ENCODE data around the gene MOCS1. TPM values are rescaled to one million over a fixed set of nuclear protein-coding genes. Genes with fewer than 3 reads are reported as not detected.

MOCS1 gene
- total and polyA plus RNA-seq, 9 of the 15 experiments (the other 6 are each of a cell fraction or from before 2014, with no cell fraction given), result 0.69 to 12.7 (median 8.7) TPM

GRCh38 chr6:39941138-39941537 is 6.9 kb upstream of the MOCS1 start:
- H3K79me2 ChIP-seq (ENCODE audit: control insufficient read depth, insufficient read depth, low read length), result no peaks in the 10 kb centered on the region
- 10% methylated on average over 6 of the region's 6 CpGs for WGBS (ENCODE audit: insufficient coverage, low coverage, missing lambda C conversion rate)
- no peaks in the 10 kb centered on the region for H3K9me1 ChIP-seq (ENCODE audit: control insufficient read depth, insufficient read depth, low read length)
- DNase-seq (ENCODE audit: extremely low read depth in 1 of 4, low spot score in 3 of 4), result no peak
- in situ Hi-C loops (cut with MboI), result no loop called here
- POLR2A ChIA-PET, result interaction anchor here (1.2 to 1.3 kb wide), 2 partner anchors 8 to 19 kb away, joined by 3 to 4 read pairs; no protein-coding TSS in a partner anchor
- H3K9me3 ChIP-seq (replicated peaks; ENCODE audit: control insufficient read depth, insufficient read depth, low read depth, low read length), result no peaks in the 10 kb centered on the region
- no peaks in the 10 kb centered on the region for H4K20me1 ChIP-seq (replicated peaks; ENCODE audit: control insufficient read depth, insufficient read depth, low read length)
- no peak overlapping the region for H3K9ac ChIP-seq (ENCODE audit: insufficient read depth in 1 of 2, low read depth in 2 of 2, low read length in 2 of 2)
- TF ChIP-seq GTF2E2 (tag; IDR thresholded peaks at IDR 0.05), result 0 out of 2 replicates have a peak, but pooled peaks have one; percentile 28
- TF ChIP-seq RBM15 (IDR thresholded peaks at IDR 0.05; ENCODE audit: insufficient read depth, low read length), result no peak
- no peak for ATAC-seq
- no peak overlapping the region for H3K4me3 ChIP-seq
- peak overlapping the region; percentile 2; the same call in 1 of the 2 replicates for H2AFZ ChIP-seq (ENCODE audit: low read depth, low read length)
- no peaks in the 10 kb centered on the region for H3K36me3 ChIP-seq (ENCODE audit: control insufficient read depth, insufficient read depth, low read length)
- no peak for FAIRE-seq
- peaks cover 0 to 4% of the 10 kb centered on the region in 2 experiments; a peak in 1 of 5 replicates for H3K27me3 ChIP-seq (ENCODE audit: control insufficient read depth in 2 of 2, insufficient read depth in 2 of 2, low read length in 2 of 2)
- H3K4me1 ChIP-seq (replicated peaks in 1 of 2; ENCODE audit: control insufficient read depth in 2 of 2, insufficient read depth in 2 of 2, low read length in 2 of 2), result peaks cover 0 to 13% of the 10 kb centered on the region in 2 experiments; a peak in 2 of 5 replicates
- BruUV-seq (replicated peaks), result no TSS peak
- no peak overlapping the region for H3K27ac ChIP-seq (ENCODE audit: extremely low read depth, low read depth, low read length)
- no peak overlapping the region for H3K4me2 ChIP-seq (ENCODE audit: insufficient read depth, low read length)
- CTCF ChIA-PET (ENCODE audit: low intra/inter-chr PET ratio), result no interaction called here
- intact Hi-C loops (cut with micrococcal nuclease), result no loop called here

GRCh38 chr6:39938773-39939654 is 4.8 kb upstream of the MOCS1 start:
- H3K27ac ChIP-seq (ENCODE audit: extremely low read depth, low read depth, low read length), result peak overlapping the region; percentile 28; the same call in 1 of the 3 replicates
- H2AFZ ChIP-seq (ENCODE audit: low read depth, low read length), result peak overlapping the region; percentile 76
- WGBS (ENCODE audit: insufficient coverage, low coverage, missing lambda C conversion rate), result 15% methylated on average over 10 of the region's 10 CpGs
- H3K9me1 ChIP-seq (ENCODE audit: control insufficient read depth, insufficient read depth, low read length), result no peaks in the 10 kb centered on the region
- no peaks in the 10 kb centered on the region for H3K9me3 ChIP-seq (replicated peaks; ENCODE audit: control insufficient read depth, insufficient read depth, low read depth, low read length)
- no peak overlapping the region for H3K9ac ChIP-seq (ENCODE audit: insufficient read depth in 1 of 2, low read depth in 2 of 2, low read length in 2 of 2)
- peak in 1 of 4 experiments; percentile 49 for DNase-seq (ENCODE audit: extremely low read depth in 1 of 4, low spot score in 3 of 4)
- intact Hi-C loops (cut with micrococcal nuclease), result no loop called here
- no TSS peak for BruUV-seq (replicated peaks)
- no peaks in the 10 kb centered on the region for H3K36me3 ChIP-seq (ENCODE audit: control insufficient read depth, insufficient read depth, low read length)
- in situ Hi-C loops (cut with MboI), result no loop called here
- peaks cover 5 to 13% of the 10 kb centered on the region in 2 experiments; a peak in 4 of 5 replicates for H3K4me1 ChIP-seq (replicated peaks in 1 of 2; ENCODE audit: control insufficient read depth in 2 of 2, insufficient read depth in 2 of 2, low read length in 2 of 2)
- peak overlapping the region; percentile 15; the same call in 1 of the 2 replicates for H3K4me2 ChIP-seq (ENCODE audit: insufficient read depth, low read length)
- no peaks in the 10 kb centered on the region for H4K20me1 ChIP-seq (replicated peaks; ENCODE audit: control insufficient read depth, insufficient read depth, low read length)
- ChIA-PET POLR2A (no interaction called here), CTCF (ENCODE audit: low intra/inter-chr PET ratio) (no interaction called here)
- H3K4me3 ChIP-seq, result no peak overlapping the region
- no peak for ATAC-seq
- FAIRE-seq, result no peak
- H3K27me3 ChIP-seq (ENCODE audit: control insufficient read depth in 2 of 2, insufficient read depth in 2 of 2, low read length in 2 of 2), result peaks cover 0 to 4% of the 10 kb centered on the region in 2 experiments; a peak in 1 of 5 replicates
- no peaks in the 10 kb centered on the region for H3K79me2 ChIP-seq (ENCODE audit: control insufficient read depth, insufficient read depth, low read length)
- TF ChIP-seq RCOR1 (IDR thresholded peaks at IDR 0.05; ENCODE audit: borderline replicate concordance in 1 of 2, low read depth in 2 of 2, low read length in 2 of 2) (peak in 1 of 2 experiments; percentile 26; a peak in 1 of 4 replicates), NR2C2 (CRISPR knock-in tag; IDR thresholded peaks at IDR 0.05) (no peak), NR2C2 (tag; IDR thresholded peaks at IDR 0.05) (peak; percentile 12; the same call in 1 of the 2 replicates), RFX1 (IDR thresholded peaks at IDR 0.05) (no peak), SRSF3 (IDR thresholded peaks at IDR 0.05; ENCODE audit: insufficient read depth, low read length) (no peak), SPI1 (IDR thresholded peaks at IDR 0.05; ENCODE audit: borderline replicate concordance, low read depth, low read length) (no peak), ETV6 (IDR thresholded peaks at IDR 0.05; ENCODE audit: borderline replicate concordance in 1 of 2, low read depth in 2 of 2, low read length in 1 of 2) (no peak), ETV6 (CRISPR knock-in tag; IDR thresholded peaks at IDR 0.05; ENCODE audit: borderline replicate concordance) (no peak)
